ENCODE measurements around the gene L1CAM.

The L1CAM gene

DNA sequence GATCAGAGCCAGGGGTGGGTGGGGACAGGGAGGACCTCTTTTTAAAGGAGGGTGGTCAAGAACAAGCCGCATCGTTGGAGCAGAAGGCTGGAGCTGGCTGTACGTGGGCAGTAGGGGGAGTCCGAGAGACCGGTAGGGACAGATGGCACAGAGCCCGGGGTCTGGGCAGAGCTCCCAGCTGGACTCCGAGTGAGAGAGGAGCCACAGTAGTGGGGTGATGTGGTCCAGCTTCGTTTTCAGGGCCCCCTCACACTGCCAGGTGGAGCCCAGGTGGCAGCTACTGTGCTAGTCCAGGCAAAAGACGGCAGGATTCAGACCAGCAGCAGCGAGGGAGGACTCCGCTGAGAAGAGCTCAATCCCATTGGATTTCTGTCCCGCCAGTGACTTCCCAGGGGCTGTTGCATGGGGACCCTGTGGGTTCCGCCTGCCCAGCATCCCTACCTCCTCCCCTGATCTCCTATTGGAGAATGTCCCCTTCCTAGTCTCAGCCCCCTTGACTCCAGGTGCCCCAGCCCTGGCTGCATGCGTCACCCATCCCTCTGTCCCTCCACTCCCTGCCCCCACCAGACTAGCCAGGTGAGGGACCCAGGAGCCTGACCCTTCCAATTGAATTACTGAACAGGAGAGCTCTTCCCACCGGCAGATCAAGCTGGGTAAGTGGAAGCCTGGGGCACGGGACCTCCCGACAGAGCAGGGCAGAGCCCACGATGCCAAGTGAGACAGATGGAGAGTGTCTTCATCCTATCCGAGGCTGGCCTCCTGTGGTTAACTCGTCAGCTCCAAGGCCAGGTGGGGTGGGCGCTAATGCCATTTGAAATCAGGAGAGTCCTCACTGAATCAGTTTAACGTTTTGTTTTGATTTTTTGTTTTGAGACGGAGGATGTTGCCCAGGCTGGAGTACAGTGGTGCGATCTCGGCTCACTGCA, 37.2 kb upstream of the L1CAM start:
- H3K4me3 ChIP-seq (ENCODE audit: low read depth, low read length), result no peak overlapping the region
- DNase-seq (ENCODE audit: low read depth), result no peak

DNA sequence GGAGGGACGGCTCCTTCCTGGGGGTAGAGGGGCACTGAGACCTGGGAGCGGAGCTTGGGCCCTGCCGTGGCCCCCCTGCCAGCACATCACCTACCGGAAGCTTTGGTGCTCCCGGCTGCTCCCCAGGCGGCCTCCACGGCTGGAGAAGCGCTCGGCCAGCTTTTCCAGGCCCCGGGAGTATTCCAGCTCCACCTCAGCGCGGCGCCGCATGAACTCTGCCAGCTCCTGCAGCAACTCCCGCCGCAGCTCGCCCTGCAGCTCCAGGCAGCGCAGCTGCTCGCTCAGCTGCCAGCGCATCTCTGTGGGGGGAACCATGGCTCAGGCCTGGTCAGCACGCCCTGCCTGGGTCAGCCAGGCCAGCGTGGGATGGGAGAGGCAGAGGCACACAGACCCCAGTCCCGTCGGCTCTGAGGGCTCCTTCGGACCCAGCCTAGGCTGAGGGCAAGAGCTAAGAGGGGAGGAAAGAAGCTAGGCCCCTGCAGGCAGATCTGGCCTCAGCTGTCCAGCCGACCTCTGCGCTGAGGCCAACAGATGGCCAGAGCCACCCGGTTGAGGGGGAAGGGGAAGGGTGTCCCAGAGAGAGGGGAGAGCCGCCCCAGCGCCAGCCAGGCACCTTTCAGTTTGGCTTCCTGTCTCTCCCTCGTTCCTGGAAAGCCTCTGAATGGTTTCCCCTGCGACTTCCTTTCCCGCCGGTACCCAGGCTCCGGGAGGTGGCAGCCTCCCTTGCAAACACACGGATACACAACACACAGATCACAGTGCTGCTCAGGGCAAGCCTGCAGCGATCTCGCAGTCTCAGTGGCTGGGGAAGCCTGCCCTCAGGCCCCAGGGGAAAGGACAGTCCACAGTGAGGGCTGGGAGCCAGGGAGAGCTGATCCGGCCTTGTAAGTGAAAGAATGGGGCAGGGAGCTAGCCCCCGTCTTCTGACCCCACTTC, 35.8 kb upstream of the L1CAM start:
- no peak overlapping the region for H3K4me3 ChIP-seq (ENCODE audit: low read depth, low read length)
- TF ChIP-seq, protein P1, sequence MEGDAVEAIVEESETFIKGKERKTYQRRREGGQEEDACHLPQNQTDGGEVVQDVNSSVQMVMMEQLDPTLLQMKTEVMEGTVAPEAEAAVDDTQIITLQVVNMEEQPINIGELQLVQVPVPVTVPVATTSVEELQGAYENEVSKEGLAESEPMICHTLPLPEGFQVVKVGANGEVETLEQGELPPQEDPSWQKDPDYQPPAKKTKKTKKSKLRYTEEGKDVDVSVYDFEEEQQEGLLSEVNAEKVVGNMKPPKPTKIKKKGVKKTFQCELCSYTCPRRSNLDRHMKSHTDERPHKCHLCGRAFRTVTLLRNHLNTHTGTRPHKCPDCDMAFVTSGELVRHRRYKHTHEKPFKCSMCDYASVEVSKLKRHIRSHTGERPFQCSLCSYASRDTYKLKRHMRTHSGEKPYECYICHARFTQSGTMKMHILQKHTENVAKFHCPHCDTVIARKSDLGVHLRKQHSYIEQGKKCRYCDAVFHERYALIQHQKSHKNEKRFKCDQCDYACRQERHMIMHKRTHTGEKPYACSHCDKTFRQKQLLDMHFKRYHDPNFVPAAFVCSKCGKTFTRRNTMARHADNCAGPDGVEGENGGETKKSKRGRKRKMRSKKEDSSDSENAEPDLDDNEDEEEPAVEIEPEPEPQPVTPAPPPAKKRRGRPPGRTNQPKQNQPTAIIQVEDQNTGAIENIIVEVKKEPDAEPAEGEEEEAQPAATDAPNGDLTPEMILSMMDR (IDR thresholded peaks at IDR 0.05; ENCODE audit: low read depth, low read length, missing control alignments), result no peak
- no peak for DNase-seq (ENCODE audit: low read depth)

More for the DNA sequence above, 37.2 kb upstream of the L1CAM start:
- TF ChIP-seq, protein P1 (IDR thresholded peaks at IDR 0.05; ENCODE audit: low read depth, low read length, missing control alignments), result no peak

DNA sequence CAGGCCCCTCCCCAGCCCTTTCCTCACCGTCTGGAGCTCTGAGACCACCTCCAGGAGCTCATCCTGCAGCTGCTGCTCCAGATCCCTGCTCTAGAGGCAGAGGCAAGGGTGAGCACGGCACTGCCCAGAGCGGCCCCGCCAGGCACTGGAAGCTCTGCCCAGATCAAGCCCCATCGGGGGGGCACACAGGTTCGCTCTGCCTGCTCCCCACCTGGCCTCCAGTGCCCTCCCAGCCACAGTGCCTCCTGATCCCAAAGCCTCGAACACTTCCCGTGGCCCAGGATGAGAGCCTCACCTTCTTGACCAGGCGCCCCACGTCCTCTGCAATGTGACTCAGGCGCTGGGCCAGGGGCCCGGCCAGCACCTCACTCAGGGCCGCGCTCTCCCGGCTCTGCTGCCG, 35.1 kb upstream of the L1CAM start:
- TF ChIP-seq, protein P1 (IDR thresholded peaks at IDR 0.05; ENCODE audit: low read depth, low read length, missing control alignments), result no peak
- no peak overlapping the region for H3K4me3 ChIP-seq (ENCODE audit: low read depth, low read length)
- DNase-seq (ENCODE audit: low read depth), result no peak

DNA sequence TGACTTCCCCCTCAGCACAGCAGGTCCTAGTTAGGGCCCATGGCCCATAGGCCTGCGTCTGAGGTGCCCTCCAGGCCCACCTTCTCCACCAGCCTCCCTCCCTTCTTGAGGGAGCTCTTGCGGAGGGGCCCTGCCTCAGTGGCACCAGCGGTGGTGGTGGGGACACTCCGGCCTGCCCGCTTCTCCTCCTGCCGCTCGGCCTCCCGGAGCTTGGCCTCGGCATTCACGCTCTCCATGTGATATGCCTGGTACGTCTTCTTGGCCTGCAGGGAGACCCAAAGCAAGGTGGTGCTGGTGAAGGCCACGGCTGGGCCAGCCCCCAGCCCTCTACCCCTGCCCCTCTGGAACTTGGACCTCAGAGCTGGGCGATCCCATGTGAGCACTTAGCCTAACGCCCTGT, 34.6 kb upstream of the L1CAM start:
- no peak overlapping the region for H3K4me3 ChIP-seq (ENCODE audit: low read depth, low read length)
- TF ChIP-seq, protein P1 (IDR thresholded peaks at IDR 0.05; ENCODE audit: low read depth, low read length, missing control alignments), result no peak
- no peak for DNase-seq (ENCODE audit: low read depth)

DNA sequence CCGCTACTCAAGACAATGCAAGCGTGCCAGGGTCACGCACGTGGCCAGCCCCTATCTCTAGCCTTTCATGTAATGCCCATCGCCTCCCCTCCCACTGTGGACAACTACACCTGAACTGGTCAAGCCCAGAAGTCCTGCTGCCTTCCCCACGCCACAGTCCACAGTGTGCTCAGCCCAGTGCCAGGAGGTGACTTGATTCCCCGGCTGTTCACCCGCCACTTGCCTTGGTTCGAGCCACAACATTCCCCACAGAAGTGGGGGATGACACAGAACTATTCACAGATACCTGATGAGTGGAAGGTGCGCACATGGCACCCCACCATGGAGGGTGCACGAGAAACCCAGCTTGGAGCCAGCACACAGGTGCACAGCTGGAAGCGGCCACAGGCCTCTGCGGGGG, 33.3 kb upstream of the L1CAM start:
- H3K4me3 ChIP-seq (ENCODE audit: low read depth, low read length), result no peak overlapping the region
- no peak for DNase-seq (ENCODE audit: low read depth)
- TF ChIP-seq, protein P1 (IDR thresholded peaks at IDR 0.05; ENCODE audit: low read depth, low read length, missing control alignments), result no peak

DNA sequence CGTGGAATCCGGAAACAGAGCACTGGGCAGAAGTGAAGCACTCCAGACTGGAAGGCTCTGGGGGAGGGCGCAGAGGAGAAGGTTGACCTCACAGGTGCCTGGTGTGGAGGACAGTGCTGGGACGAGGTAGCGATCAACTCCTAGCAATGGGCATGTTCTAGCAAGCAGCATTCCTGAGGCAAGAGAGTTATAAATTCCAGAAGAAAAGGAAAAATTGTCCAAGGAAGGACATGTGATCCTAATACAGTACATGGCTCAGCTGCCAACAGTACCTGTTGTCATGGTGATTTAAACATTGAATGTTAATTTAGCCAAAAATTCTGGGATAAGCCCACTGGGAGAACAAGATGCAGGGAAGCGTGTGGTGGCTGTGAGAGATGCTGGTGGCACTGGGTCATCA, 31.9 kb upstream of the L1CAM start:
- DNase-seq (ENCODE audit: low read depth), result no peak
- no peak overlapping the region for H3K4me3 ChIP-seq (ENCODE audit: low read depth, low read length)
- TF ChIP-seq, protein P1 (IDR thresholded peaks at IDR 0.05; ENCODE audit: low read depth, low read length, missing control alignments), result no peak

Data from GM12864 (cell line).